Fibroblast of lung (primary cell): ENCODE measurements around the gene P2RY8. TPM values are rescaled to one million over a fixed set of nuclear protein-coding genes. Genes with fewer than 3 reads are reported as not detected.

Experiments
- DNase-seq, 2 donors: peaks; one replicate each; pipeline versions ENCODE4 v3.0.0 to v3.0.0-alpha.2; 2010; ENCODE audit warnings: low read depth in 2 of 2
- H2AFZ ChIP-seq: 2 replicates; pipeline ENCODE4 v1.5.1; 2012; ENCODE audit warnings: low read length, control low read depth, inconsistent platforms
- H3K27ac ChIP-seq: 2 replicates; pipeline ENCODE4 v1.5.1; 2011; ENCODE audit warnings: low read length, control low read depth; ENCODE audit not compliant: insufficient read depth
- H3K27me3 ChIP-seq: 2 replicates; pipeline ENCODE4 v1.5.1; 2011; ENCODE audit warnings: mild to moderate bottlenecking, low read length; ENCODE audit not compliant: control insufficient read depth, insufficient read depth
- H3K36me3 ChIP-seq: 2 replicates; pipeline ENCODE4 v1.5.1; 2011; ENCODE audit warnings: low read length; ENCODE audit not compliant: control insufficient read depth, insufficient read depth
- H3K4me1 ChIP-seq: 2 replicates; pipeline ENCODE4 v1.5.1; 2011; ENCODE audit warnings: low read length; ENCODE audit not compliant: control insufficient read depth, insufficient read depth; ENCODE audit errors: extremely low read depth
- H3K4me2 ChIP-seq: 2 replicates; pipeline ENCODE4 v1.5.1; 2011; ENCODE audit warnings: low read length, control low read depth; ENCODE audit not compliant: insufficient read depth; ENCODE audit errors: extremely low read depth
- H3K4me3 ChIP-seq, 4 experiments: fragments of 200-600 bp in 1 of 4; sonication (generic) in 1 of 4; replicated peaks in 1 of 4; 2 replicates each; pipeline ENCODE4 v1.5.1; 2011 to 2016; ENCODE audit warnings: low read length in 4 of 4, low read depth in 3 of 4, mild to moderate bottlenecking in 3 of 4, control low read depth in 2 of 4, inconsistent platforms in 1 of 4, mixed read lengths in 1 of 4; ENCODE audit not compliant: insufficient read depth in 1 of 4; ENCODE audit errors: control extremely low read depth in 1 of 4
- H3K79me2 ChIP-seq: 2 replicates; pipeline ENCODE4 v1.5.1; 2012; ENCODE audit warnings: mild to moderate bottlenecking, low read length, inconsistent platforms; ENCODE audit not compliant: control insufficient read depth, insufficient read depth
- H3K9ac ChIP-seq: 2 replicates; pipeline ENCODE4 v1.5.1; 2011; ENCODE audit warnings: mild to moderate bottlenecking, low read length, control low read depth; ENCODE audit not compliant: insufficient read depth
- H3K9me3 ChIP-seq: 2 replicates; pipeline ENCODE4 v1.5.1; 2012; ENCODE audit warnings: low read depth, low read length; ENCODE audit not compliant: control insufficient read depth, insufficient read depth
- H4K20me1 ChIP-seq: 2 replicates; pipeline ENCODE4 v1.5.1; 2011; ENCODE audit warnings: low read length; ENCODE audit not compliant: control insufficient read depth, insufficient read depth; ENCODE audit errors: extremely low read depth
- EZH2 ChIP-seq: IDR thresholded peaks from 2 replicates; pipeline ENCODE4 v1.5.1; 2012; ENCODE audit warnings: low read length, control low read depth, mild to moderate bottlenecking; ENCODE audit errors: missing control alignments
- polyA plus RNA-seq, 2 donors: library from polyadenylated mRNA; depleted of rRNA in 1 of 2; stranded (reverse) in 1 of 2; unstranded in 1 of 2; fragments of >200 nt; gene quantifications; 2 replicates each; pipeline ENCODE4 v1.2.1, GENCODE V29; 2011 to 2012; ENCODE audit warnings: missing spikeins in 1 of 2
- total RNA-seq: library from RNA; depleted of rRNA; stranded (reverse); fragments of >200 nt; gene quantifications from 2 replicates; pipeline ENCODE4 v1.2.1, GENCODE V29; 2014
- TF ChIP-seq, protein P1 (sequence below), 2 donors: IDR thresholded peaks in 1 of 2; conservative IDR thresholded peaks in 1 of 2; 1 replicate in 1 of 2; 2 replicates in 1 of 2; pipeline ENCODE4 v1.5.1; 2011 to 2012; ENCODE audit warnings: low read length in 2 of 2, control low read depth in 1 of 2, inconsistent platforms in 1 of 2, low read depth in 1 of 2, mild to moderate bottlenecking in 1 of 2

The P2RY8 gene
- total and polyA plus RNA-seq, 2 donors (not counting 1 experiment from before 2014, with no cell fraction given) = not detected

DNA sequence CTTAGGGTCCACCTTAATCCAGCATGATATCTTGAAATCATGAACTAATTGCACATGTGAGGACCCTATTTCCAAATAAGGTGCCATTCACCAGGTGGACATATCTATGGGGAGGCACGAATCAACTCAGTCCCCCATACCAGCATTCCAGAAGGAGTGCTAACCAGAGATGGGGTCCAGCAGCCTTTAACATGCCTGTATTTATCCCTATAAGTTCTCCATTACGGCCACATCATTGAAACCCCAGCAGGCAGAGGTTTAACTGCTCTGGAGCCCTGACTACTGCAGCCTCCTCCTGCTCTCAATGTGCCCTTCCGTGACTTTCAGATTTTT lies 81.1 kb downstream of the P2RY8 start:
- no peak overlapping the region for H3K27ac ChIP-seq
- no peak overlapping the region for H2AFZ ChIP-seq
- no peaks in the 10 kb centered on the region for H3K4me1 ChIP-seq
- no peak overlapping the region for H3K4me2 ChIP-seq
- DNase-seq = no peak
- H3K9ac ChIP-seq = no peak overlapping the region
- no peak overlapping the region for H3K4me3 ChIP-seq
- no peaks in the 10 kb centered on the region for H4K20me1 ChIP-seq
- TF ChIP-seq EZH2 = no peak
- TF ChIP-seq, protein P1, sequence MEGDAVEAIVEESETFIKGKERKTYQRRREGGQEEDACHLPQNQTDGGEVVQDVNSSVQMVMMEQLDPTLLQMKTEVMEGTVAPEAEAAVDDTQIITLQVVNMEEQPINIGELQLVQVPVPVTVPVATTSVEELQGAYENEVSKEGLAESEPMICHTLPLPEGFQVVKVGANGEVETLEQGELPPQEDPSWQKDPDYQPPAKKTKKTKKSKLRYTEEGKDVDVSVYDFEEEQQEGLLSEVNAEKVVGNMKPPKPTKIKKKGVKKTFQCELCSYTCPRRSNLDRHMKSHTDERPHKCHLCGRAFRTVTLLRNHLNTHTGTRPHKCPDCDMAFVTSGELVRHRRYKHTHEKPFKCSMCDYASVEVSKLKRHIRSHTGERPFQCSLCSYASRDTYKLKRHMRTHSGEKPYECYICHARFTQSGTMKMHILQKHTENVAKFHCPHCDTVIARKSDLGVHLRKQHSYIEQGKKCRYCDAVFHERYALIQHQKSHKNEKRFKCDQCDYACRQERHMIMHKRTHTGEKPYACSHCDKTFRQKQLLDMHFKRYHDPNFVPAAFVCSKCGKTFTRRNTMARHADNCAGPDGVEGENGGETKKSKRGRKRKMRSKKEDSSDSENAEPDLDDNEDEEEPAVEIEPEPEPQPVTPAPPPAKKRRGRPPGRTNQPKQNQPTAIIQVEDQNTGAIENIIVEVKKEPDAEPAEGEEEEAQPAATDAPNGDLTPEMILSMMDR (conservative IDR thresholded peaks at IDR 0.05 in 1 of 2, IDR thresholded peaks at IDR 0.05 in 1 of 2; ENCODE audit: low read depth in 1 of 2, low read length in 2 of 2) = no peak
- H3K9me3 ChIP-seq = no peaks in the 10 kb centered on the region
- H3K79me2 ChIP-seq = peaks cover 10% of the 10 kb centered on the region
- no peaks in the 10 kb centered on the region for H3K27me3 ChIP-seq
- no peaks in the 10 kb centered on the region for H3K36me3 ChIP-seq

DNA sequence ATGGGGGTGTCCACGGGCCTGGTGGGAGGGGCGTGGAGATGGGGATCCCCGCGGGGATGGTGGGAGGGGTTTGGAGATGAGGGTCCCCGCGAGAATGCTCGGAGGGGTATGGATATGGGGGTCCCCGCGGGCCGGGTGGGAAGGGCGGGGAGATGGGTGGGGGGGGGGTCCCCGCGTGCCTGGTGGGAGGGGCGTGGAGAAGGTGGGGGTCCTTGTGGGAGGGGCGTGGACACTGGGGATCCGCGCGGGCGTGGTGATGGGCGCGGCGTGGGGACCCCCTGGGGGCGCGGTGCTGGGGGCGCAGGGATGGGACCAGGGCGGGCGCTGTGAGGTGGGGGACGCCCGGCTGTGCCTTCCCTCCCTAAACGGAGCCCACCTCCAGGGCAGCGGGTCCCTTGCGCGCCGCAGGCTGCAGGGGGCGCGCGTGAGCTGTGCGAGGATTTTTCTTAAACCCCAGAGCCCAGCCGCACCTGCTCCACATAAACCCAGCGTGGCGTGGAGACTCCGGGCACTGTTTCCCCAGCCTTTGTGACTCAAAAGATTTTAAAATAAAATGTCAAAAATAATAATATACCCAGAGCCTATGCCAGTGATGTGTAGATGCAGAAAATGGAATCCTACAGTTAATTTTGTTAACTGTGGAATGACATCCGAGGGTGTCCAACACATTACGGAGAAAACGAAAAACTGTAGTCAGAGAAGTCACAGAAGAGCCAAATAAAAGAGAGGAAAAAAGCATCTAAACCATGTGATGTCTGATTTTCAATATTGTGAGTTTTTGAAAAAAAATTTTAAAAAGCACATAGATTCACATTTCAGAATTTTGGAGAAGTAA lies 82.8 kb downstream of the P2RY8 start:
- H3K4me3 ChIP-seq = peak overlapping the region in 1 of 4 experiments; percentile 70
- H3K79me2 ChIP-seq = peaks cover 15% of the 10 kb centered on the region
- TF ChIP-seq, protein P1 (conservative IDR thresholded peaks at IDR 0.05 in 1 of 2, IDR thresholded peaks at IDR 0.05 in 1 of 2; ENCODE audit: low read depth in 1 of 2, low read length in 2 of 2) = peak; percentile 87 to 88
- TF ChIP-seq EZH2 = no peak
- no peak overlapping the region for H3K4me2 ChIP-seq
- no peak overlapping the region for H3K27ac ChIP-seq
- no peaks in the 10 kb centered on the region for H3K9me3 ChIP-seq
- H3K4me1 ChIP-seq = no peaks in the 10 kb centered on the region
- H3K9ac ChIP-seq = no peak overlapping the region
- peak; percentile 60 to 75 for DNase-seq
- H3K27me3 ChIP-seq = no peaks in the 10 kb centered on the region
- no peaks in the 10 kb centered on the region for H4K20me1 ChIP-seq
- H3K36me3 ChIP-seq = no peaks in the 10 kb centered on the region
- H2AFZ ChIP-seq = no peak overlapping the region

DNA sequence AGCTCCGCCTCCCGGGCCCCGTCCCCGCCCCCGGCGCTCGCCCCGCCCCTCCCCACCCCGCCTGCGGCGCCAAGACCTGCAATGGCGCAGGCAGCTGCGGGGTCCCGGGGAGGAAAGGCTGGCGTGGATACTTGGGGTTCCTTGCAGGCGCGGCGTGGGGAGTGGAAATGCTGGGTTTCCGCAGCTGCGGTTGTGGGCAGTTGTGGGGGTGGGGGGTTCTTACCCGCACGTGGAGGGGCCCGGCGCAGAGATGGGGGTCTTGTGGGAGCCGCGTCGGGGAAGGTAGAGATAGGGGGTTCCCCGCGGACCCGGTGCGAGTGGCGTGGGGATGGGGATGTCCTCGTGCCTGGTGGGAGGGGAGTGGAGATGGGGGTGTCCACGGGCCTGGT lies 83.6 kb downstream of the P2RY8 start:
- TF ChIP-seq, protein P1 (conservative IDR thresholded peaks at IDR 0.05 in 1 of 2, IDR thresholded peaks at IDR 0.05 in 1 of 2; ENCODE audit: low read depth in 1 of 2, low read length in 2 of 2) = no peak
- no peak for TF ChIP-seq EZH2
- H4K20me1 ChIP-seq = no peaks in the 10 kb centered on the region
- H3K9ac ChIP-seq = peak overlapping the region; percentile 50
- peak overlapping the region; percentile 47 to 70 (median 48) for H3K4me3 ChIP-seq
- H3K27ac ChIP-seq = no peak overlapping the region
- H3K4me2 ChIP-seq = peak overlapping the region; percentile 54
- no peaks in the 10 kb centered on the region for H3K9me3 ChIP-seq
- peaks cover 18% of the 10 kb centered on the region for H3K79me2 ChIP-seq
- H3K36me3 ChIP-seq = no peaks in the 10 kb centered on the region
- no peak for DNase-seq
- H3K4me1 ChIP-seq = no peaks in the 10 kb centered on the region
- H2AFZ ChIP-seq = peak overlapping the region; percentile 84
- H3K27me3 ChIP-seq = no peaks in the 10 kb centered on the region
